Cerebellar nuclear complex (tissue), 1 donor: ENCODE data around the gene UCN2.

ENCODE experiments used
- DNase-seq, 2 experiments: peaks; one replicate each; lab custom pipeline; 2025; lab: John Stamatoyannopoulos, UW

UCN2 gene, protein sequence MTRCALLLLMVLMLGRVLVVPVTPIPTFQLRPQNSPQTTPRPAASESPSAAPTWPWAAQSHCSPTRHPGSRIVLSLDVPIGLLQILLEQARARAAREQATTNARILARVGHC

DNA sequence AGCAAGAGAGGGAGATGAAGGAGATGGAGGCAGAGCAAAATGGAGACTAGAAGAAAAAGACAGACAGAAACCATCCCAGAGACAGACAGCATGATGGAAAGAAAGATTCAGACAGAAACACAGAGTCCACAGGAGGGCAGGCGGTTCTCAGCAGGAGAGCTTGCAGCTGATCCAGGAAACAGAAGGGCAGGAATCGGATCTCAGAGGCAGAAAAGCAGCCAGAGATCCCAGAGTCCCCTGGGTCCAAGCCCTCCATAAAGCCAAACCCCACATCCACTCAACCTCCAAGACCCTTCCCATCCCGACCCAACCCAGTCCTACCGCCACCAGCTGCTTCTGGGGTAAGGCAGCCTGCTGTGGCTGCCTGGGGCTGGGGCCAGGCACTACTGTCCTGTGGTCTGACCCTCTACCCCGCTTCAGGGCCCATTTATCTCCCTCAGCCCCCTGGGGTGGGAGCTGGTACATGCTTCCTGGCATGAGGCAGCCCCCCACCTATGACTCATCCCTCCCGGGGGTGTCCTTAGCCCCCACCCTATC, at the start of gene UCN2:
Gene UCN2, minus strand, starts transcription at position 400 of the 537 bp plus-strand sequence. CDS start 657 bp downstream, outside the sequence.
- no peak for DNase-seq

DNA sequence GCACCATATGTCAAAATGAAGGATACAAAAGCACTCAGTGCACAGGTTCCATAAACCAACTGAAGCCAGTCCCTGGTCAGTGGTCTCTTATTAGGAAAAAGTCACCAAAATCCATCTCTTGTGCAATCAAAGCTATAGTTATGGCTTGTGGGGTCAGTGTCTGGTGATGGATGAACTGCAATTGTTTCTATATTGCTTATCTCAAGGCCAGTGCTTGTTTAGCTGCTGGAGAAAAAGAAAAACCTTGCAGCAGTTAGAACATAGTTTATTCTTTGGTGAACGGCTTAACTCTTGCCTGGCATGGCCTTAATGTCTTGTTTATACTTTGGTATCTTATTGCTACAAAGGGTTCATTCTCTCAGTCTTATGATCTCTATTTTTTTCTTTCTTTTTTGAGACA, 48.7 kb upstream of the UCN2 start:
- no peak for DNase-seq

DNA sequence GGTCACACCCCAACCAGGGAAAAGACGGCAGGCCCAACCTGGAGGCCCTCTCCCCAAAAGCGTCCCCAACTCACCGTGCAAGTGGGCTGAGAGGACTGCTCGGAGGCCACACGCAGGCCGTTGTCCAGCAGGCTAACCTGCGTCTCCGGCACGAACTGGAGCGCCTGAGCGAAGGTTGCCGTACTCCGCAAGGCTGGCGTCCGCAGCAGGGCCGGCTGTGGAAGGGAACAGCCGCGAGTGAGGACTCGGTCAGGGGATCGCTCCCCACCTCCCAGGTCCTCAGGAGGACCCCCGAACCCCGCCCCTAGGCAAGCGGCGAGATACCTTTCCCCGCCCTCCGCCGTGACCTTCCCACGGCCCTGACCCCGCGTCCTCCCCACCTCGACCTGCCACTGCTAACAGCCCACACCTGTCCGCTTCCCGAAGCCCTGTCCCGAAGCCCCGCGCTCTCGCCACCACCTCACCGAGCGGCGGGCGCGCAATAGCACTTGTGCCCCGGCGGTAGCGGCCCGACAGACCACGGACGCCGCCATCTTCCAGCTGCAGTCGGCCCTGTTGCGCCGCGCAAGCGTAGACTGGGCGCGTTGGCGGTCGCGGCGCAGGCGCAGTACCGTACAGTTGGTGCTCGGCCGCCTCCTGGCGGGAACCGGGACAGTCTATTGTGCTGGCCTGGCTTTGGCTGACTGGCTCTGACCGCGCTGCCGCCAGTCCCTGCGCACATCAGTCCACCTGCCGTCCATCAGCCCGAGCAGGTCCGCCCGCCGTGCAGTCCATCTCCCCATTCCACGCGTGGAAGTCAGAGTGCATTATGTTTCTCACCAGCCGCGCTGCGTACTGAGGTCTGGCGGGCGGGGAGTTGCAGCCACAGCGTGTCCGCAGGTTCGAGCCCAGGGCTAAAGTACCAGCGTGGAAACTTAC, 45.8 kb upstream of the UCN2 start, which contains the start of gene UQCRC1:
Gene UQCRC1, minus strand, starts transcription at position 559 of the 918 bp plus-strand sequence. Its CDS starts 26 bp downstream, at position 533.
- peak; percentile 35 to 63 for DNase-seq

DNA sequence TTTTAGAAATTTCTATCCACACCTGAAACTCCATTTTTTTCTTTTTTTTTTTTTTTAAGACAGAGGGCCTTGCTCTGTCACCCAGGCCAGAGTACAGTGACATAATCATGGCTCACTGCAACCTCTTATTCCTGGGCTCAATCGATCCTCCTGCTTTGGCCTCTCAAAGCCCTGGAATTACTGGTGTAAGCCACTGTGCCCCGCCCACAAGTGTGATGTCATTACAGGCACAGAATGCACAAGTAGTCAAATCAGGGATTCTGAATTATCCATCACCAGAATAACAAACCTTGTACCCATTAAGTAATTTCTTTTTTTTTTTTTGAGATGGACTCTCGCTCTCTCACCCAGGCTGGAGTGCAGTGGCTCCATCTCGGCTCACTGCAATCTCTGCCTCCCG, 43.9 kb upstream of the UCN2 start:
- DNase-seq = no peak

GRCh38 chr3:48601622-48601994, 38.0 kb upstream of the UCN2 start:
- no peak for DNase-seq

- no peak for DNase-seq
These were observed 37.4 kb upstream of the UCN2 start for GRCh38 chr3:48600711-48601621.

DNA sequence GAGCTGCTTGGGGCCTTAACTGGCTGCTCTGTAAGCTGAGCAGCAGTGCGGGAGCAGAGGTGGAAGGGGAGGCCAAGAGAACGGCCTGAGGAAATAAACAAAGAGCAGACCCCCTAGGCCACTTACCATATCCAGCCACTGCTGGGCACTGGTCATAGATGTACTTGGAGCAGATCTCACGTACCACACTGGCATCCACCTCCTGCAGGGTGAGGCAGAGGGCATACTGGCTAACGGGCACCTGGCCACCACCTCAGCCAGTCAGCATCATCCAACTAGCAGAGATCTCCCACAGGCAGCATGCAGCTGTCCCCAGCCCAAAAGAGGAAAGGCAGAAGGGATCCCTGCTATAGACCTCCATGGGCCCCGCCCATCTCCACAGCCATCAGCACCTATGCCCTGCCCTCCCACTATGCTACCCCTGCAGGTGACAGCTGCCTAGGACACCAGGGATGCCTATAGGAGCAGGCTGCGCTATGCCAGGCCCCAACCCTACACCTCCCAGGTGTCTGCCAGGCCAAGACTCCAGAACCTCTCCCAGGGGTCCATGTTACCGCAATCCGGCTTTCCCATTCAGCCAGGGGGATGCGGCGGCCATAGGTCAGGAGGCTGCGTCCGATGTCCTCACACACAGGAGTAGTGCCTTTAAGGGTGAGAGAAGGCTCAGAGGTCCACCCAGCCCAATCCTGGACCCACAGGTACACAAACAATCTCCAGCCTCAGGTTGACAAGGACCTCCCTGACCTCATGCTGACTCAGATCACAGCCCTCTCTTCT, 36.1 kb upstream of the UCN2 start:
- no peak for DNase-seq

- DNase-seq = no peak
These were observed 35.5 kb upstream of the UCN2 start for GRCh38 chr3:48599077-48599501.

GRCh38 chr3:48598323-48599076, 34.9 kb upstream of the UCN2 start:
- no peak for DNase-seq

- no peak for DNase-seq
These were observed 33.8 kb upstream of the UCN2 start for GRCh38 chr3:48597408-48597800.

- no peak for DNase-seq
These were observed 33.3 kb upstream of the UCN2 start for GRCh38 chr3:48596676-48597407.

DNA sequence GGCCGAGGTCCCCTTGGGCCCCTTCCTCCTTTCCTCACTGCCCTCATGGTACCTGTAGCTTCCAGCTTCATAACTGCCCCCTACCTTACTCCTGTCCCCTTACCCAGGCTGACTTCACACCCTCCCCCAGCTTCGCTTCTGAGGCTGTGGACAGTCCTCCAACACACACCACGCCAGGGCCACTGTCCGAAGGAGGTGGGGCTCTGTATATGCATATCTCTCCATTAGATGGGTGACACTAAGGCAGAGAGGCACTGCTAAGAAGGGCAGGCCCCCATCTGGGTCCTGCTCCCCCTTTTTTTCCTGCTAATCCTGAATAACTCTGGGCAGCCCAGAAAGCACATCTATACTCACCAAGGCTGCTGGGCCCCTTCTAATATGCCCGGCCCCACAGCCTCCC, 32.6 kb upstream of the UCN2 start:
- no peak for DNase-seq

- no peak for DNase-seq
These were observed 32.0 kb upstream of the UCN2 start for GRCh38 chr3:48595526-48596121.

DNA sequence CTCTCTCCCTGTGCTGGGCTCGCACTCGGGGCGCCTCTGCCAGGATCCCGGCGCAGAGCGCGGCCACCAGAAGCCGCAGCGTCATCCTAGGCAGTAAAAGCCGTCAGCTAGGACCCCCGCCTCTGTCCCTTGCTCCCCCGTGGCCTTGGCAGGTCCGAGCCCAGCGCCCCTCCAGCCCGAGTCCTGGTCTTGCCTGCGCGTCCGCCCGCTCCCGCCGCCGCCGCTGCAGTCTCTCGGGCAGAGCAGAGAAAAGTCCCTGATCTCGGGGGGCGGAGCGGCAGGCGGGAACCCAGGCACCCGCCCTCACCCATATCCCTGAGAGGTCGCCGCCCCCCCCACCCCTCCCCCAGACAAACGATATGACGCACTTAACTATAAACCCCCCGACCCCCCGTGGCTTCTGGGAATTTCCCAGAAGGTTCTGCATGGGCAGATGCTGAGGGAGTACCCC, 31.5 kb upstream of the UCN2 start, which contains the start of gene COL7A1:
Gene COL7A1, minus strand, starts transcription at position 255 of the 451 bp plus-strand sequence. Its CDS starts 170 bp downstream, at position 85.
- DNase-seq = no peak

DNA sequence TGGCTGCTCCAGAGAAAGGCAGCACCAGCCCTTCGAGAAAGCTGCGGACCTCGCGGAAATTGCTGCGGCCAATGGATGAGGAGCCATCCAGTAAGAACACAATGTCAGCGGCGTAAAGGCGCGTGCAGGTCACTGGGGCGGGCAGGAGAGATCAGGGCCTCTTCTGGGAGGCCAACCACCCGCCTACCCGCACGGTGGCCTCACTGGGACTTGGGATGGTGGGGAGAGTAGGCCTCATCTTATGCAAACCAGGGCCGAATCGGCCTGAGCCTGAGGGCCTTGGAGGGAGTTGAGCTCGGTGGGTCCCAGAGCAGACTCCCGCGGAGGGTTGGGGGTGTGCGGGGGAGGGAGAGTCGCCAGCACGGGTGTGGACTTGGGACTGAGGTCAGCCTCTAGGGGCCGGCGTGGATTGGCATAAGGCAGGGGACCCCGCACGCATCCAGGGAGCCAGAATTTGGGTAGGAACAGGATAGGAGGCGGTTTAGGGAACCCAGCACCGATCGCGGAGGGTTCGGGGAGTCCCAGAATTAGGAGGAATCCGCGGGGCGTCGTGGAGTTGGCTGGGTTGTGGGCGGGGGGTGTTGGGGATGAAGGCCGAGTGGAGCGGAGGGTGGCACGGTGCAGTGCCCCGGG, 31.0 kb upstream of the UCN2 start:
- no peak for DNase-seq

GRCh38 chr3:48593337-48593736, 29.8 kb upstream of the UCN2 start:
- no peak for DNase-seq

DNA sequence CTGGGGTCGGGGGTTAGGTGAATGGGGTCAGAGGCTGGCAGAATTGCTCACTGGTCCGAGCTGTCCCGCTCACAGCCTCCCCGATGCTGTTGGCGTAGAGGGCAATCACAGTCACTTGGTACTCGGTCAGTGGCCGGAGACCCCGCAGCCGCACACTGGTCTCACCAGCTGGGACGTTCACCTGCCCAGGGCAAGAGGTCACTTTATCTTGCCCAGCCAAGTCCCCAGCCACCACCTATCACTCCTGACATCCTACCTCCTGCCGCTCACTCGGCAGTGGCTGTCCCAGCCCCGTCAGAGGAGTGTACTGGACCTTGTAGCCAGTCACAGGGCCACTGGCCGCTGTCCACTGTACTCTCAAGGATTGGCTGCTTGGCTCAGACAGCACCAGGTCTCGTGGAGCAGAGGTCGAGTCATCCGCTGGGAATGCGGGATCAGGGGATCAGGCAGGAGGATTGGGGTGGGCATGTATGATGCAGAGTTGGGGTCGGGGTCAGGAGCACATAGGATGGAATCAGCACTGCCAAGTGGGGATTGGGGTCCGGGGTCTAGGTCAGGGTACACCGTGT, 29.0 kb upstream of the UCN2 start:
- DNase-seq = no peak

- no peak for DNase-seq
These were observed 28.4 kb upstream of the UCN2 start for GRCh38 chr3:48591886-48592518.
